ENCODE results near the gene CRIP1.
A peak's percentile ranks its signal among the peaks of the same experiment; 100 is the strongest.

CRIP1 gene

DNA sequence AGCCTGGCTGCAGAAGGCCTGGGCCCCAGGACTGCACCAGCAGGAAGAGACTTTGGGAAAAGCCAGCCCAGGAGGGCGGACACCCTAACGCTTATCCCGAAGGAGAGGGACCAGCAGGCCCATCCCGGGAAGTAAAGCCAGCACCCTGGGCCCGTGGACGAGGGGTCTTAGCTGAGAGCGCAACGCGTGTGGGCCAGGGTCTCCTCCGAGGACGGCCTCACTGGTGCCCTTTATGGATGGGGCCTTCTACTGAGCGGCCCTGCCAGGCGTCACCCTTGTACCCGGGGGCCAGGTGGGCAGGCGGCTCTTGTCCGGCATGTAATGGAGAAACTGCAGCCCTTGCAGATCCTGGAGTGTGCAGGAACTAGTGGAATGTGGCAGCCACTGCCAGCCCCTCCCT, 18.4 kb downstream of the CRIP1 start:
- DNase-seq (ENCODE audit: low spot score), result no peak

DNA sequence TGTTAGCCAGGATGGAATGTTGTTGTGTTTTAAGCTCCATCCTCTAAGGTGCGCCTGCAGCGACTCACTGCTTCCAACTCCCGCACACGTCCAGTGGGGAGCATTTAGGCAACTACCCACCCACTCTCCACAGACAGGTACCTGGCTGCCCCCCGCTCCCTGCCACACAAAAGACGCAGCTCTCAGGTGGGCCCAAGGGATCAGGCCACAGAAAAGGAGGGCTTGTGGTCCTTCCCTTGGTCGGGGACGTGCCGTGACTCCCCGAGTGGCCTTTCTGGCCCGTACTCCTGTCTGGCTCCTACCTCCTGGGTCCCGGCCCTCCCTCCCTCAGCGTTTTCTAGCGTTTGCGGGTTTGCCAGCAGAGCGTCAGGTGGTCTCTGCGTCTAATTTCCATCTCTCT, 20.6 kb downstream of the CRIP1 start:
- no peak for DNase-seq (ENCODE audit: low spot score)

DNA sequence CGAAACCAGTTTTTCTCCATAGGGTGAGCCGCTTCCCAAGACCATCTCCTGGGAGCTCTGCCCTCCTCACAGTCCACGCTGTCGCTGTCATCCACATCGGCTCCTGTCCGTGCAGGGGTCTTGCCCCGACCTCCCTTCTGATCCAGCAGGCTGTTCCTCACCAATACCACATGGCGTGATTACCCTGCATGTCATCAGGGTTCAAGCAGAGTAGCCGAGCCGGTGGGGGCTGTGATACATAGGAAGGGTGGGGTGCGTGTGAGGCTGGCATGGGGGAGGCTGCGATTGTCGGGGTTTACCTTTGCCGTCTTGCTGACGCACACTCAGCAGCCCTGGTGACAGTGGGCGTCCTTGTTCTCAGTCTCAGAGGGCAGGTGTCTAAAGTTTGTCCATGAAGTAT, 21.4 kb downstream of the CRIP1 start:
- DNase-seq (ENCODE audit: low spot score), result no peak

DNA sequence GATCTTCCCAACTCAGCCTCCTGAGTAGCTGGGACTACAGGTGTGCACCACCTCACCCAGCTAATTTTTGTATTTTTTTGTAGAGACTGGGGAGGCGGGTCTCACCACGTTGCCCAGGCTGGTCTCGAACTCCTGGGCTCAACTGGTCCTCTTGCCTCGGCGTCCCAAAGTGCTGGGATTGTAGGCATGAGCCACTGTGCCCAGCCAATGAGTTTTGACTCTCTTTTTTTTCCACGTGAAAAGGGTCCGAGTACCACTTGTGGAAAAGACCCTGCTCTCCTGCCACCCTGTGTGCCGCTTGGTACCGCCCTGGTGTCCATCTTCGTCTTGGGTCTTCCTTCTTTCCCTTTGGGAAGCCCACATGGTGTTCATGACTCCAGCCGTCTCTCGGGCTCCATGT, 21.9 kb downstream of the CRIP1 start:
- DNase-seq (ENCODE audit: low spot score), result no peak

DNA sequence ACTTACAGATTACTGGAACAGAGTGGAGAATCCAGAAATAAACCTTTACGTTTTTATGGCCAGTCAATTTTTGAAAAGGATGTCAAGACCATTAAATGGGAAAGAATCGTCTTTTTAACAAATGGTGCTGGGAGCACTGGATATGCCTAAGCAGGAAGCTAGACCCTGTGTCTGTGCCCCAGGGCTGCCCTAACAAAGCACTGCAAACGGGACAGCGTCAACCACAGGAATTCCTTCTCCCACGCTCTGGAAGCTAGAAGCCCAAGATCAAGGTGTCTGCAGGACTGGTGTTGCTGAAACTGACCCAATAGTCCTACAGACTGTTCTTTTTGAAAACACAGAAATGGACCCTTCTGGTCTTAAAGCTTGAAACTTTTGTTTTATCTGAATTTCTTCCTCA, 30.4 kb downstream of the CRIP1 start:
- DNase-seq (ENCODE audit: low spot score), result no peak

DNA sequence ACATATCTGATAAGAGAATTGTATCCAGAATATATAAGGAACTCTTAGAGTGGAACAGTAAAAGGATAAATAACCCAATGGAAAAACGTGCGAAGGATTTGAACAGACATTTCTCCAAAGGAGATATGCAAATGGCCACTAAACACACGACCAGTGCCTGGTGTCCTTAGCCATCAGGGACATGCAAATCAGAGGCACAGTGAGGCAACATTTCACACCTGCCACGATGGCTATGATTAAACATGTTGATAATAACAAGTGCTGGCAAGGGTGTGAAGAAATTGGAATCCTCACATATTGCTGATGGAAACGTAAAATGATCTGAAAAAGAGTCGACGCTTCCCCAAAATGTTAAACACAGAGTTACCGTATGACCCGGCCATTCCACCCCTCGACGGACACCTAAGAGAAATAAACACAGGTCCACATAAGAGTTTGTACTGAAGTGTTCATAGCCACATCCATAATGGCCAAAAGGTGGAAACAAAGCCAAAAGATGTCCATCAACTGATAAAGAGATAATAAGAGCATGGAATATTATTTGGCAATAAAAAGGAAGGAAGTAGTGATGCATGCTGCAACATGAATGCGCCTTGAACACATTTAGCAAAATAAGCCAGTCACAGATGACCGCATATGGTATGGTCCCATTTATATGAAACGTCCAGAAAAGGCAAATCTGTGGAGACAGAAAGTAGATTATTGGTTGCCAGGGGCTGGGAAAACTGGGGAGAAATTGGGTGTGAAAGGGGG, 33.4 kb downstream of the CRIP1 start:
- no peak for DNase-seq (ENCODE audit: low spot score)

DNA sequence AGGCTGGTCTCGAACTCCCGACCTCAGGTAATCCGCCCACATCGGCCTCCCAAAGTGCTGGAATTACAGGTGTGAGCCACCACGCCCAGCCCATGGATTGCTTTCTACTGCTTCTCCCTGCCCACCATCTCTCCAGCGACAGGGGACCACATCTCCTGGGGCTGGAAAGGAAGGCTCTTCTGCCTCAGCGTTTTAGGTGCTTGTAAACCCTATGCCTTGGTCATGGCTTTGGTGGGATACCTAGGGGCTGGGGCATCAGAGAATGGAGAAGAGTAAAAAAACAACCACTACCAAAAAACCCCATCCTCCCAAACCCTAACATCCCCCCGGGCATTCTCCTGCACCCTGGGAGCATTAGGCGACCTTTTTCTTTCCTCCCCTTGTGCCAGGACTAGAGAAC, 38.6 kb downstream of the CRIP1 start:
- DNase-seq (ENCODE audit: low spot score), result no peak

DNA sequence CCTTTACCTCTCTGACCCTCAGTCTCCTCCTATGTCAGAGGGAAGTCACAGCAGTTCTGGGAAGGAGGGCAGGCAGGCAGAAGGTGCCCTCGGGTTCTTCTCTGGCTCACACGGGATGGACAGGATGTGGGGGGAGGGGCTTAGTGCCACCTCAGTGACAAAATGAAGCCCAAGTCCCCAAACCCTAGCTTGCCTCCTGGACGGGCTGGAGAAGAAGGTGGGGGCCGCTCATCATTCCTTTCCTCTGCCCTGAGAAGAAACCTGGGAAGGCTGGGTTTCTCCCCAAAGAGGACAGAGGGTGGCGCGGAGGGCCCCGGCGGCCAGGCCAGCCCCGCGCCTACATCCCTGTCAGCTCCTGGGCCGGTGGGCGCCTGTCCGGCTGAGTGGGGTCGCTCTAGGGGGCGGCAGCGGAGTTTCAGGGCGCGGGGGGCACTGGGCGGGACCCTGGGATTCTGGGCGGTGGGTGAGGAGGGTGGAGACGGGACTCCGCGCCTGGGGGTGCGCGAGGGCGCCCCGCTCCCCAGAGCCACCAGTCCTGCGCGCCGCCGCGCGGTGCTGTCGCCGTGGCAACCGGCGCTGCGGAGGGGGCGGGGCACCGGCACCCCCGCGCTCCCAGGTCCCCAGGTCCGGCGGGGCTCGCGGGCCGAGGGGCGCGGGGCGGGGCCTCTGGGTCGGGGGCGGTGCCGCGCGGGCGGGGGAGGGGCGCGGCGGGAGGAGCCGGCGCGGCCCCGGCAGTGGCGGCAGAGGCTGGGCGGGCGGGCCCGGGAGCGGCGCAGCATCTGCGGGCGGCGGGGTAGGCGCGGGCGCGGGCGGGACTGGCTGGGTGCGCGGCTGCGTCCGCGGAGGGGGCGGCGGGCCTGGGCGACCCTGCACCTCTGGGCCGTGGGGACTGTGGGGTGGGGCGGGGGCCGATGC, 39.4 kb downstream of the CRIP1 start, which contains the start of gene TMEM121:
TMEM121 (plus strand) TSS at position 723 of the 915 bp plus-strand sequence. CDS start 2,252 bp downstream, outside the sequence.
- DNase-seq (ENCODE audit: low spot score), result peak; percentile 46

DNA sequence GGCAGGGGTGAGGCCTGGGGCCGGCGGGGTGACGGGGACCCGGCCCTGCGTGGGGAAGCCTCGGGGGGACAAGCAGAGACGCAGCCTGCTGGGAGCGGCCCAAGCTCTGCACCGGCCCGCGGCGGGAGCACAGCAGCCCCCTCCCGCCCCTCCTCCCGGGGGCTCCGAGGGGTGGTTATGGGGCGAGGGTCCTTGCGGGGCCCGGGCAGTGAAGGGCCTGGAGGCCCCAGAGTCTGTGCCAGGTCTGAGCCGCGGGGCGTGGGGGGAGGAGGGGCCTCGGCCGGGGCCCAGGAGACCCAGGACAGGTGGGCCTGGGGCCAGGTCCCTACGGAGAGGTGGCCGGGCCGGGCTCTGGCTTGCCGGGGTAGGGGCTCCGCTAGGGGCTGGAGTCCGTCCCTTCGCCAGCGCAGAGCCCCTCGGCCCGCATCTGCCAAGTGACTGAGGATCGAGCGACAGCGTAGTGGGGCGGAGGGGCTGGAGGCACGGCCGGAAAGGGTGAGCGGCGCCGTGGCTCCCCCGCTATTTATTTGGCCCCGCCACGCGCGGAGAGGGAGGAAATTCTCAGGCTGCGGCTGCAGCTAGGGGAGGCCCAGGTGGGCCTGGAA, 40.2 kb downstream of the CRIP1 start:
- no peak for DNase-seq (ENCODE audit: low spot score)

DNA sequence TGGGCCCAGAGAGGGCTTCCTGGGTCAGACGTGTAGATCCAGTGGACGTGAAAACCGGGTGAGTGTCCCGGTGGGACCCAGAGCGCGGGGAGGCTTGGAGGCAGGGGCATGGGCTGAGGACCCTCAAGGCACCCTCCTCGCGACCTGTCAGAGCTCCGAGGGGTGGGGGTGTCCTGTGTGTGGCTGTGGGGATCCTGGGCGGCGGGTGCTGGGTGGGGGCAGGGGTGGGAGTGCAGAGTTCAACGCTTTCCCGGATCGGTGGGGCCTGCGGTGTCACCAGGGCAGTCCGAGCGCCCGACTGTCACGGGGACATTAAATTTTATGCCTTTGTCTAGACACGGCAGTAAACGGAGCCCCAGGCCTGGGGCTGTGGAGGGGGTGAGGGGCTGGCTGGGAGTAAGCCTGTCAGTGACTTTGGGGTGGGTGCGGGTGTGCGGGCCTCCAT, 40.7 kb downstream of the CRIP1 start:
- no peak for DNase-seq (ENCODE audit: low spot score)

DNA sequence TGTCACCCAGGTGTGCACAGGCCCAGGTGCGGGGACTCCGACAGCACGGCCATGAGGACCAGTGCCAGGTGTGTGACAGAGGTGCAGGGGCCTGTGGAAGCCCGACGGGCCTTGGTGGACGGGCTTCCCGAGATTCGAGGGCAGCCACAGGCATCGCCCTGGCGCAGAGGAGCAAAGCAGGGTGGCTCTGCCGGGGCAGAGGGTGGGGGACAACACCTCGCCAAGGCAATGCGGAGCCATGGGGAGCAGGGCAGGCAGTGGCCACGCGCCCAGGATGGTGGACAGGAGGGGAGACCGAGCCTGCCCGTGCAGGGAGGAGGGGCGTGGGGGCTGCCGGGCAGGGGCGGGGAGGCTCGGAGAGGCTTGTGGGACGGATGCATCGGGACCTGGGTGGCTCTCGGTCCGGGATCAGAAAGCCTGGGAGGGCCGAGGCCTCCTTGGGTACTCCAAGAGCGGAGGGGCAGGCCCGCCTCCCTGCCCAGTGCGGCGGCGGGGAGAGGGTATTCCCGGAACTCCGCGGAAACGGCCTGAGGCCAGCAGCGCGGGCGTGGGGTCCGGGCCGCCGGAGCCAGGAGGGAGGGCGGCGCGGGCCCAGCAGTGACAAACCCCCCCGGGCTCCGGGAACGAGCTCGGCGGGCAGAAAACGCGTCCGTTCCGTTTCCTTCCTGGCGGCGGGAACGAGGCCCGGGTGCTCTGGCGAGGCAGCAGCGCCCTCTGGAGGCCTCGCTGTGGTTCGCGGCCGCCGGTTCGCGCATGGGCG, 41.3 kb downstream of the CRIP1 start:
- peak; percentile 94 for DNase-seq (ENCODE audit: low spot score)

DNA sequence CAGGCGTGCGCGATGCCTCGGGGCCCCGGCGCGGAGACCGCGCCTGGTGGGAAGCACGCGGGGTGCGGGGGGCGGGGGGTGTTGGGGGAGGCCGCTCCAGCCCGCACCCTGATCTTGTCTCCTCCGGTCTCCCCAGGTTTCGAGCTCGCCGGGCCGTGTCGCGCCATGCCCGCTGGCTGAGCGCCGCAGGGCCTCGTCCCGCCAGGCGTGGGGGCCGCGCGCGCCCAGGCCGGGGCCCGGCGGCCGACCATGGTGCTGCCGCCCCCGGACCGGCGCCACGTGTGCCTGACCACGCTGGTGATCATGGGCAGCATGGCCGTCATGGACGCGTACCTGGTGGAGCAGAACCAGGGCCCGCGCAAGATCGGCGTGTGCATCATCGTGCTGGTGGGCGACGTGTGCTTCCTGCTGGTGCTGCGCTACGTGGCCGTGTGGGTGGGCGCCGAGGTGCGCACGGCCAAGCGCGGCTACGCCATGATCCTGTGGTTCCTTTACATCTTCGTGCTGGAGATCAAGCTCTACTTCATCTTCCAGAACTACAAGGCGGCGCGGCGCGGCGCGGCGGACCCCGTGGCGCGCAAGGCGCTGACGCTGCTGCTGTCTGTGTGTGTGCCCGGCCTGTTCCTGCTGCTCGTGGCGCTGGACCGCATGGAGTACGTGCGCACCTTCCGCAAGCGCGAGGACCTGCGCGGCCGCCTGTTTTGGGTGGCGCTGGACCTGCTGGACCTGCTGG, 42.1 kb downstream of the CRIP1 start:
- DNase-seq (ENCODE audit: low spot score), result no peak

DNA sequence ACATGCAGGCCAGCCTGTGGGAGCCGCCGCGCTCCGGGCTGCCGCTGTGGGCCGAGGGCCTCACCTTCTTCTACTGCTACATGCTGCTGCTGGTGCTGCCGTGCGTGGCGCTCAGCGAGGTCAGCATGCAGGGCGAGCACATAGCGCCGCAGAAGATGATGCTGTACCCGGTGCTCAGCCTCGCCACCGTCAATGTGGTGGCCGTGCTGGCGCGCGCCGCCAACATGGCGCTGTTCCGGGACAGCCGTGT, 42.6 kb downstream of the CRIP1 start:
- no peak for DNase-seq (ENCODE audit: low spot score)

DNA sequence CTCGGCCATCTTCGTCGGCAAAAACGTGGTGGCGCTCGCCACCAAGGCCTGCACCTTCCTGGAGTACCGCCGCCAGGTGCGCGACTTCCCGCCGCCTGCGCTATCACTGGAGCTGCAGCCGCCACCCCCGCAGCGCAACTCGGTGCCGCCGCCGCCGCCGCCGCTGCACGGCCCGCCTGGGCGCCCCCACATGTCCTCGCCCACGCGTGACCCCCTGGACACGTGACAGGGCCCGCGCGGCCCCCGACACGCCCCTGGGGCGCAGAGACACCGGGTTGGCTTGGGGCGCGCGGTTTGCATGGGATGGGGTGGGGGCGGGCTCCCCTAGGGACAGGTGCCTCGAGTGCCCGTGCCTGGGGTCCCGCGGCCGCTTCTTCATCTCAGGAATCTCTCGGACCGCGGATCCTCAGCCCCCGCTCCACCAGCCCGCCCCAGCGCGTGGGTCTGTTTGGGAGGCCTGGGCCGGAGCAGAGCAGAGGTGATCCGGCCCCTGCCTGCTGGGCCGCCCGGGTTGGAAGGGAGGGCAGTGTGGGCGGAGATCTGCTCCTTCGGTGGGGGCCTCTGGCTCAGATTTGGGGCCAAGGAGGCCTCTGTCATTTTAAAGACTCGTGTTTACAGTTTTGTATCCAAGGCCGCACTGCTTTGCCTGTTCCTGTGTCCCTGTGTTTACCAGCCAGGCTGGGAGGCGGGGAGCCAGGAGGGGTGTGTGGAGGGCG, 43.0 kb downstream of the CRIP1 start:
- DNase-seq (ENCODE audit: low spot score), result no peak

DNA sequence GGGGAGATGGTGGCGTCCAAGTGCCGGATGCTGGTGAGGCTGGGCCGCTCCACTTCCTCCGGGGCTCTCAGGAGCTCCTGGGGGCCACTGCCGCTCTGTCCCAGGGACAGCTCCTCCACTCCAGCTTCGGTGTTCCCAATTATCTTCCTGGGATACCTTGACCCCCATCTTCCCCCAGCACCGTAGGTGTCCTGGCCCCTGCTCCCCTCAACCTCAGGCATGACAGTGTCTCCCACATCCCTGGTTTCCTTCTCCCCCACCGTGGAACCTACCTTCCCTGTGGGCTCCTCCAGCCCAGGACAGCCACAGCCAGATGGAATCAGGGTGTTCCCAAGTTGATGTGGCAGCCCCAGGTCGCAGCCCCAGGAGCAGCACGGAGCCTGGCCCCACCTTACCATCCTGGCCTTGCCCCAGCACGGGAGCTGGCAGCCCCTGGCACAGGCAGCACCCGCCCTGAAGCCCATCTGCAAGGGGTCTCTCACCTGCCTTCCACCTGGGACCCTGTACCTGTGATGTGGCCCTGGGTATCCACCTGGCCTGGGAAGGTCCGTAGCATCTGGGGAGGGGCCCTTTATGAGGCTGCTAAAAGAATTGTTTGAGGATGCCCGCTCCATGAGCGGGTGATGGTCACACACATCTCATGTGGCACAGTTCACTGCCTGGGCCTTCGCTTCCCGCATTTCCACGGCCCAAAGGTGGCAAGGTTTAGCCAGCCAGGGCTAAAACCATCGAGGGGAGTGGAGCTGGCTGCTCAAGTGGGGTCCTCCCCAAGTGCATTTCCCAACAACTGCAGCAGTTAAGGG, 43.8 kb downstream of the CRIP1 start:
- no peak for DNase-seq (ENCODE audit: low spot score)

DNA sequence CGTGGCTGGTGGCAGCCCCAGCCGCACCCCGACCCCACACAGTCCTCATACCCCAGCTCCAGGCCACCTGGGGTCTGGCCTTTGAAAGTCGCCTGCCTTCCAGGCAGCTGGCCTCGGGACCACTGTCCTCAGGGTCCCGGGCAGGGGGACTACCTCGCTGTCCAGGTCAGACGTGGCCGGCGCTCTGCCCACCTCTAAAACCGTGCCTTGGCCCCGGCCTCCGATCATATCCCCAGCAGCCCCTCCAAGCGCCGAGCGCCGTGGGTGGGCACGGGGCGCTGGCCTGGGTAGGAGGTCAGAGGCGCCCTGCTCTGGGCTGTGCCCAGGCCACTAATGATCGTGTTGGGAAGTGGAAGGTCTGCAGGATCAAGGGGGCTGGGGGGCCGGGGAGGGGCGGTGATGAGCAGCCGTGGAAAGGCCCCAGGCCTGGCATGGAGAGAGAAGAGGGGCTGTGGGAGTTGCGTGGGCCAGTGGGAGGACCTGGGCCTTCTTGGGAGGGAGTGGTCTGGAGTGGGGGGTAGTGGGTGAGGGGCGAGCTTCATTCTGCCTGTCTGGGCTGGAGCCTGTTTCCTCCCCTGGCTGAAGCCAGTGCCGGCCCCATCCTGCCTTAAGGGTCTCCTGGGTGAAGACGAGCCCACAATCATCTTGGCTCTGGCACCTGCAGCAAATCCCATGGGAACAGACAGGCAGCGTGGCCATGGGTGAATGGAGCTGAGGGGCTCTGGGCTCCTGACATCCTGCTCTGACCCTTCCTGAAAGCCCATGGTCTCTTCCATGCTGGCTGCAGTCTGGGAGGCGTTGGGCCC, 44.6 kb downstream of the CRIP1 start:
- DNase-seq (ENCODE audit: low spot score), result no peak

DNA sequence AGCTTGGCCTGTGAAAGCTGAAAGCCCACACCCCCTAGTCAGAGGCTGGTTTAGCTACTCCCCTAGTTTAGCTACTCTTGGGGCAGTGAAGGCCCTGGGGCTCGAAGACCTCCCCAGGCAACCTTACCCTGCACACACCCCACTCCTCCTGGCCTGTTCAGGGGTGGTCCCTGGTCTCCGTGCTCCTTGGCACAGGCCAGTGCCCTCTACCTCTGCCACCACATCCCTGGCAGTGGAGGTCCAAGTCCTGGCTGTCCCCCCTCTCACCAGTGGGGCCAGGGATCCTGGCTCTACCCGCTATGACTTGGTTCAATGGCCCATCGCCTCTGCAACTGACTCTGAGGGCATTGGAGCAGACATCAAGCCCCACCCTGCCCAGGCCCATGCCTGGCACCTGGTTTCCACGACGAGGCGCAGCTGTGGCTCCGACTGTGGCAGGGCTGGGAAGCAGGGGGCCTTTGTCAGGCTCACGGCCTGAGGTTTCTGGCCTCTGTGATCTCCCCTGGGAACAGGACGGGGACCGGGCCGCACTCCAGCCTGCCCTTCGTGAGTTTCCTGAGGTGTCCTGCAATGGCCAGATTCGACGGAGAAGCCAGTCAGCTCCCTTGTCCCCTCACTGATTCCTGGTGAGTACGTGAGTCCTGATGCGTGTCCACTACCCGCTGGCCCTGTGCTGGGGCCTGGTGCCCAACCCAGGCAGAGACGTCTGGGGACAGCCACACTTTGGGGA, 45.4 kb downstream of the CRIP1 start:
- DNase-seq (ENCODE audit: low spot score), result no peak

DNA sequence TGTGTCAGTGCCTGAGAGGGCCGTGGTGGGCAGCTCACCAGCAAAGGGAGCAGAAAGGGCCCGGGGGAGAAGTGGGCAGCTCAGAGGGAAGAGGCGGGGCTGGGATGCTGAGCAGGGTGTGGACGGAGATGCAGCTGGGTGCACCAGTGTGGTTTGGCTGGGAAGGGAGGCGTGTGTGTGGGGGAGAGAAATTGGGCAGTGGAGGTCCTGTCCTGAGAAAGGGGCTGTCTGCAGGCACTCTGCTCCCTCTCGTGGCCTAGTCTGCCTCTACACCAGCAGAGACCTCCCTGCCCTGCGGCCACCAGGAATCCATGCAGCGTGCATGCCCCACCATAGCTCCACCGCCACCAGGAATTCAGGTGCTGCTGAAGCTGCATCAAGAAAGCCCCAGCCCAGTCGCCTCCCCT, 46.1 kb downstream of the CRIP1 start:
- peak; percentile 70 for DNase-seq (ENCODE audit: low spot score)

DNA sequence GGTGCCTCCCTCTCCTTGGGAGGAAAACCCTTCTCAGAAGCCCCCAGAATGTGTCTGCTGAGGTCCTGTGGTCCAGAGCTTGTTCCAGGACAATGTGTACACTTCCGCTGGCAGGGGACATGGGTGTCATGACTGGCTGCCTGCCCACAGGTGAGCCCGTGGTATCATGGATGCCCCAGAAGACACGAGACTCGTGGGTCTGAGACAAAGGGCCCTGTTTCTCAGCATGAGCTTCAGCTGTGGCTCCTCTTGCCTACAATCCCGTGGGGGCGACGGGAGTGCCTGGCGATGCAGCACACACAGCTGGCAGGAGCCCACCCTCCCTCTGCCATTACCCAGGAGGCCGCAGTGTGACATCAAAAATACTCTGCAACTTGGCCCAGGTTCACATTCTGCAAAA, 46.7 kb downstream of the CRIP1 start:
- DNase-seq (ENCODE audit: low spot score), result no peak

Measured in AG08395 (cell line).